AML-193 (cell line): ENCODE data around the gene ZCWPW1.
"Not testable (repeated sequence)": the region's sequence is repeated elsewhere in the genome, so short reads cannot be mapped to it uniquely, and the experiment has no call there.

ENCODE experiments used
- DNase-seq, 2 experiments: peaks; one replicate each; lab custom pipeline; 2025; lab: John Stamatoyannopoulos, UW

ZCWPW1 gene

GRCh38 chr7:100352984-100353684 is 75.4 kb downstream of the ZCWPW1 start:
- DNase-seq = no peak

- DNase-seq = not testable (repeated sequence)
Observed at GRCh38 chr7:100352230-100352781, 76.2 kb downstream of the ZCWPW1 start.

GRCh38 chr7:100351657-100352058 is 76.8 kb downstream of the ZCWPW1 start:
- no peak for DNase-seq
